ENCODE measurements around the gene EXOSC7.
"Not testable (repeated sequence)": the region's sequence is repeated elsewhere in the genome, so short reads cannot be mapped to it uniquely, and the experiment has no call there.

EXOSC7 gene

DNA sequence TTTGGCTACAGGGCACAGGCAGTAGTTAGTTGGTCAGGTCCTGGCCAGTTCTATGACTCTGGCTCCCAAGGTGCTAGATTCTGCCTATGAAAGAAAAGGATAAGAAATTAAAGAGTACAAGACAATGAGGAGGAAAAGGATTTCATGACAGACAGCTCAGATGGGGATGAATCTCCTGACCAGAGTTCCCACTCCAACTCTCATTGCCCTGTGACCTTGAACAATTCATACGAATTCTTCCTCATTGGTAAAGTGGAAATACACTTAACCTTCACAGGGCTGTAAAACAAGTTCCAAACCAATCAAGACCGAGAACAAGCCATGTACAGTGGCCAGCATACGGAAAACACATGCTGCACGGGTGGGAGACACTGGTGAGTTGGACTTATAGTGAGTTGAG, 73.8 kb downstream of the EXOSC7 start:
- no peak for DNase-seq (ENCODE audit: low read depth, low spot score)
- no peak overlapping the region for H3K27ac ChIP-seq

DNA sequence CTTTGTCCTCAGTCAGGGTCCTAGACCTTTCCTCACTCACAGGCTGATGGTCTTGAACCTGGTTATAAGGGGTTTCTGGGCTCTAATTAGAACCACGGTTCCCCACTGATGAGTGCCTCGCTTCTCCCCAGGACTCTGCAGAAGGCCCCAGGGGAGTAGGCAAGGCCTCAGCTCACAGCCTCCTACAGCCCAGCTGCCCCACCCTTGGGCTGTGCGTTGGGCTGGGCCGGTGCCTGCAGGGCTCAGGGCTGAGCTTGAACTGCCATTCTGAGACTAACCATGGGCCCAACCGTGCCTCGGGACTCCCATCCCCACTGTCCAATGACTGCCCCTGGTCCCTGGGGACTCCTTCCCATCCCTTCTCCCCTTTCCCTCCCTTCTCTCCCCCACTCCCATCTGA, 75.6 kb downstream of the EXOSC7 start:
- no peak overlapping the region for H3K27ac ChIP-seq
- DNase-seq (ENCODE audit: low read depth, low spot score) = no peak

DNA sequence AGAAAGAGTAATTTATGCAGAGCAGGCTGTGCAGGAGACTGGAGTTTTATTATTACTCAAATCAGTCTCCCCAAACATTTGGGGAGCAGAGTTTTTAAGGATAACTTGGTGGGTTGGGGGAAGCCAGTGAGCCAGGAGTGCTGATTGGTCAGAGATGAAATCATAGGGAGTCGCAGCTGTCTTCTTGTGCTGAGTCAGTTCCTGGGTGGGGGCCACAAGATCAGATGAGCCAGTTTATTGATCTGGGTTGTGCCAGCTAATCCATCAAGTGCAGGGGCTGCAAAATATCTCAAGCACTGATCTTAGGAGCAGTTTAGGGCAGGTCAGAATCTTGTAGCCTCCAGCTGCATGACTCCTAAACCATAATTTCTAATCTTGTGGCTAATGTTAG, 77.8 kb downstream of the EXOSC7 start:
- not testable (repeated sequence) for DNase-seq (ENCODE audit: low read depth, low spot score)
- H3K27ac ChIP-seq = peak overlapping the region; percentile 31

- H3K27ac ChIP-seq = peak overlapping the region; percentile 31
- DNase-seq (ENCODE audit: low read depth, low spot score) = no peak
Measured at GRCh38 chr3:45054196-45054857, 78.3 kb downstream of the EXOSC7 start.

- DNase-seq (ENCODE audit: low read depth, low spot score) = no peak
- H3K27ac ChIP-seq = peak overlapping the region; percentile 31
Measured at GRCh38 chr3:45055032-45055410, 79.0 kb downstream of the EXOSC7 start.

GRCh38 chr3:45055411-45056143, 79.5 kb downstream of the EXOSC7 start:
- peak overlapping the region; percentile 31 for H3K27ac ChIP-seq
- no peak for DNase-seq (ENCODE audit: low read depth, low spot score)

DNA sequence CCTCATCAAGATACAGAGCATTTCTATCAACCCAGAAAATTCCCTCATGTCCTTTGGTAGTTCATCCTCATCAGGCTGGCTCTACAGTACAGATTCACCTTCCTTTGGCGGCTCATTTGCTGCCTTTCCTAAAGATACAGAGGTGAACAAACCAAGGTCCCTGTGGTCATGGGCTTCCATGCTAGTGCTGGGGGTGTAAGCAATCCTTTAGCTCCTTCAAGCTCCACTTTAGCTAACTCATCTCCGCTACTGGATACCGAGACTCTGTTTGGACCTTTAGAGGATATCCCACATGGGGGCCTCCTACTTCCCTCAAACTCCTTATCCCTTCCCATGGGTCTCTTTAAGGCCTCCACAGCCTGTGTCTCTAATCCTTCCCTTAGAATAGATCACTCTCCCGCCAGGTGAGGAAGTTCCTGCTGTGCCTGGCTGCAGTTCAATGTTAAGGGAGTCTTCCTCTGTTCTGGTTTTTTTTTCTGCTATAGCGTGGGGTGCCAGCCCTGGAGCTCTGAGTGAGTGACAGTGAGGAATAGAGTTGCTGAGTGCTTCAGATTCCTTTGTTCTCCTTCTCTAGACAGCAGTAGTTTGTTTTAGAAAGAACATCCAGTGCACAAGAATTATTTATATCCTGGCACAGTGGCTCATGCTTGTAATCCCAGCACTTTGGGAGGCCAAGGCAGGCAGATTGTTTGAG, 80.7 kb downstream of the EXOSC7 start:
- no peak for DNase-seq (ENCODE audit: low read depth, low spot score)
- peak overlapping the region; percentile 33 for H3K27ac ChIP-seq

DNA sequence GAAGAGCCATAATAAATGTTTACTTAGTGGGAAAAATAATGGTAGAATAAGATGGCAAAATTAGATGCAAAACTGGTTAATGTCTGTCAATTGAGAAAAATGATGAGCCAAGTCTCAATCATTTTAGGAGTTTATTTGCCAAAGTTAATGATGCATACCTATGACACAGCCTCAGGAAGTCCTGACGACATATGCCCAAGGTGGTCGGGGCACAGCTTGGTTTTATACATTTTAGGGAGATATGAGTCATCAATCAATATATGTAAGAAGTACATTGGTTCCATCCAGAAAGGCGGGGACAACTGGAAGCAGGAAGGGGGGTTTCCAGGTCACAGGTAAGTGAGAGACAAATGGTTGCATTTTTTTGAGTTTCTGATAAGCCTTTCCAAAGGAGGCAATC, 81.5 kb downstream of the EXOSC7 start:
- DNase-seq (ENCODE audit: low read depth, low spot score) = no peak
- peak overlapping the region; percentile 33 for H3K27ac ChIP-seq

- H3K27ac ChIP-seq = no peak overlapping the region
- no peak for DNase-seq (ENCODE audit: low read depth, low spot score)
Measured at GRCh38 chr3:45059132-45059531, 83.1 kb downstream of the EXOSC7 start.

DNA sequence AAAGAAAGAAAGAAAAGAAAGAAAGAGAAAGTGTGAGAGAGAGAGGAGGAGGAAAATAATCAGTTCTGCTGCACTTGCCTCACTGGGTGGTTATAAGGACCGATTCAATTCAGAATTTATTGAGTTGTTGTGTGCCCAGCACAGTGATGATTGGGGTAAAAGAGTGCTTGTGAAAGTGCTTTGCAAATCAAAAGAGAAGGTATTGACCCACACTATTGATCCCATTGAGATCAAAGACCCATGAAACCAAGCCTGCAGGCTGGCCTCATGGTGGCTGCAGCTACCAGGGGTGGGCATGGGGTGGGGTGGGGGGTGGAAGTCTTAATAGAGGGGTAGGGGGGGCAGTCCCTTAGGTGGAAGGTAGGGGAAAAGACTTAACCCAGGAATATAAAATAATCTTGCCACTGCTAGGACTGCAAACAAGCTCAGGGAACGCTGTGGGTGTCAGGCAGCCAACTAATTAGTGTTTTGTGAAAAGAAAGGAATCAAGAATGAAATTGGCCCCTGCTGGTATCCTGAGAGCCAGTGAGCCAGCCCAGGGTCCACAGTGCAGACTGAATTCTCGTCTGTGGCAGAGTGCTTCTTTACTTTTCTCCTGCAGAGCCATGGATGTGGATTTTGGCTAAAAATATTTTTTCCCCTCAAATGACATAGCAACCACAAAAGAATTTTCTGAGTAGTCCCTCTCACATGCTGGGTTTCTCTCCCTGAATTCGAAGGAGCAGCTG, 84.3 kb downstream of the EXOSC7 start:
- DNase-seq (ENCODE audit: low read depth, low spot score) = no peak
- no peak overlapping the region for H3K27ac ChIP-seq

Data from epithelial cell of prostate (primary cell).